Suprapubic skin (tissue), 4 donors: Measurements from ENCODE around the gene RUFY1.

Source experiments
- EP300 ChIP-seq: sonication (generic); formaldehyde crosslinking; IDR thresholded peaks from one replicate; pipeline ENCODE4 v1.6.1; 2017; ENCODE audit warnings: antibody characterized with exemption
- POLR2A ChIP-seq, 2 donors: fragments of 450-650 bp; IDR thresholded peaks; one replicate each; pipeline ENCODE4 v1.6.1; 2017; ENCODE audit warnings: antibody characterized with exemption in 2 of 2, mild to moderate bottlenecking in 2 of 2, moderate library complexity in 2 of 2
- POLR2AphosphoS5 ChIP-seq, 3 donors: sonication (generic); formaldehyde crosslinking; IDR thresholded peaks; one replicate each; pipeline ENCODE4 v1.6.1; 2017; ENCODE audit warnings: antibody characterized with exemption in 3 of 3
- TF ChIP-seq, protein P1 (sequence below), 2 donors: fragments of 200-600 bp in 1 of 2; fragments of 450-650 bp in 1 of 2; sonication (generic) in 1 of 2; IDR thresholded peaks; one replicate each; pipeline ENCODE4 v1.5.1; 2016 to 2019; ENCODE audit warnings: antibody characterized with exemption in 2 of 2, mild to moderate bottlenecking in 1 of 2, moderate library complexity in 1 of 2

DNA sequence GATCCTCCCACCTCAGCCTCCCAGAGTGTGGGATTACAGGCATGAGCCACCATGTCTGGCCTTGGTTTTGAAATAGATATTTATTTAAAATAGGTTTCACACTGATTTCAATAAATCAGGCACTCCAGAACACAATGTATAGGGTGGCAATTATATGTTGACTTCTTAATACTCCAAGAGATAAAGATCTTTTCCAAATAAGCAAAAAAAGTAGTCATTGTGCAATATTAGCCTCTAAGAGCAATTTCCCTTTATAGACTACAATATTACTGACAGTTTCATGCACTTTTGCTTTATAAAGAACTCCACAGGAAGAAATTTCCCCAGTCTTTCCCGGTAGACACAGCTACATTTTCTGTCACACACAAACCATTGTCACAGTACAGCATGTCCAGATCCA lies 23.4 kb upstream of the RUFY1 start:
- TF ChIP-seq, protein P1, sequence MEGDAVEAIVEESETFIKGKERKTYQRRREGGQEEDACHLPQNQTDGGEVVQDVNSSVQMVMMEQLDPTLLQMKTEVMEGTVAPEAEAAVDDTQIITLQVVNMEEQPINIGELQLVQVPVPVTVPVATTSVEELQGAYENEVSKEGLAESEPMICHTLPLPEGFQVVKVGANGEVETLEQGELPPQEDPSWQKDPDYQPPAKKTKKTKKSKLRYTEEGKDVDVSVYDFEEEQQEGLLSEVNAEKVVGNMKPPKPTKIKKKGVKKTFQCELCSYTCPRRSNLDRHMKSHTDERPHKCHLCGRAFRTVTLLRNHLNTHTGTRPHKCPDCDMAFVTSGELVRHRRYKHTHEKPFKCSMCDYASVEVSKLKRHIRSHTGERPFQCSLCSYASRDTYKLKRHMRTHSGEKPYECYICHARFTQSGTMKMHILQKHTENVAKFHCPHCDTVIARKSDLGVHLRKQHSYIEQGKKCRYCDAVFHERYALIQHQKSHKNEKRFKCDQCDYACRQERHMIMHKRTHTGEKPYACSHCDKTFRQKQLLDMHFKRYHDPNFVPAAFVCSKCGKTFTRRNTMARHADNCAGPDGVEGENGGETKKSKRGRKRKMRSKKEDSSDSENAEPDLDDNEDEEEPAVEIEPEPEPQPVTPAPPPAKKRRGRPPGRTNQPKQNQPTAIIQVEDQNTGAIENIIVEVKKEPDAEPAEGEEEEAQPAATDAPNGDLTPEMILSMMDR (IDR thresholded peaks at IDR 0.05) = no peak
- TF ChIP-seq EP300 (no peak), POLR2AphosphoS5 (IDR thresholded peaks at IDR 0.05) (no peak), POLR2A (IDR thresholded peaks at IDR 0.05) (no peak)
